Mucosa of rectum (tissue), 2 donors: ENCODE results near the gene FCAMR.
A peak's percentile ranks its signal among the peaks of the same experiment; 100 is the strongest.

Source experiments
- H3K27ac ChIP-seq, 2 donors: one replicate each; pipeline ENCODE4 v1.7.0; 2013; ENCODE audit warnings: inconsistent platforms in 2 of 2, low read depth in 2 of 2, low read length in 2 of 2
- H3K27me3 ChIP-seq, 2 donors: one replicate each; pipeline ENCODE4 v1.7.0; 2013; ENCODE audit warnings: low read length in 2 of 2; ENCODE audit not compliant: control insufficient read depth in 2 of 2, insufficient read depth in 2 of 2
- H3K36me3 ChIP-seq, 2 donors: one replicate each; pipeline ENCODE4 v1.7.0; 2013; ENCODE audit warnings: low read length in 2 of 2; ENCODE audit not compliant: control insufficient read depth in 2 of 2, insufficient read depth in 2 of 2
- H3K4me1 ChIP-seq, 2 donors: one replicate each; pipeline ENCODE4 v1.7.0; 2013; ENCODE audit warnings: low read length in 2 of 2, mild to moderate bottlenecking in 1 of 2; ENCODE audit not compliant: control insufficient read depth in 2 of 2, insufficient read depth in 2 of 2
- H3K4me3 ChIP-seq, 2 donors: one replicate each; pipeline ENCODE4 v1.7.0; 2013; ENCODE audit warnings: low read length in 2 of 2
- H3K9ac ChIP-seq, 2 donors: one replicate each; pipeline ENCODE4 v1.7.0; 2013; ENCODE audit warnings: low read length in 2 of 2, low read depth in 1 of 2, mild to moderate bottlenecking in 1 of 2
- H3K9me3 ChIP-seq, 2 donors: one replicate each; pipeline ENCODE4 v1.7.0; 2013; ENCODE audit warnings: low read length in 2 of 2; ENCODE audit not compliant: control insufficient read depth in 2 of 2
- donor health status: healthy.
- donor health status: Normal muscosa, but diverticular disease.

Gene FCAMR

DNA sequence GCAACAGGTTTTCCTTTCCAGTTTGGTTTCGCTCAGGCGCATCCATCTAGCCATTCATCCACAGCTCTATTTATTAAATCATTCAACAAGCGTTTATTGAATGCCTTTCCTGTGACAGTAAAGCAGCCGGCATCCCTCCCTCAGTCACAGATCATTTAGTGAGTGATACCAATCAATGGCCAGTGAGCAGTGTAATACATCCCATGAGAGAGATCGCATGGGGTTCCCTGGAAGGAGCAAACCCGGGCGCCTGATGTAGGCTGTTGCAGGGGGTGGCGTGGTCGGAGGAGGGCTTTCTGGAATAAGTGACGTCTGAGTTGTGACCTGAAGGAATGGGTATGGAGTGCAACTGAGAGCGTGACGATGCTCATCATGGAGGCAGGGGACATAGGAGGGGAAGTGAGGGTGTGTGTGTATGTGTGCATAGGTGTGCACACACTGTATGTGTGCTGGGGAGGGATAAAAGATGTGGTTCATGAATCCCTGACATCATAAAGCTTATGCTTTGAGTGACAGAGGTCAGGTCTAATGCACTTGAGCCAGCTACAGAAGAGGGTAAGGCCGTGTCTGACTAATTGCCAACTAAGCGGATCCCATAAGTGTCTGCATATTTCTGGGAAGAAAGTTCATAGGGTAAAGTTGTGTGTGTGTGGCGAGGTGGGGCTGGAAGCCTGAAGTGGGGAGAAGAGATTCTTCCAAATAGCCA is 55.1 kb downstream of the FCAMR start:
- Histone ChIP-seq H3K27me3 (no peaks in the 10 kb centered on the region), H3K36me3 (no peaks in the 10 kb centered on the region), H3K4me1 (peaks cover 2 to 3% of the 10 kb centered on the region in 2 donors), H3K9ac (no peak overlapping the region), H3K9me3 (no peaks in the 10 kb centered on the region), H3K27ac (no peak overlapping the region), H3K4me3 (no peak overlapping the region)

DNA sequence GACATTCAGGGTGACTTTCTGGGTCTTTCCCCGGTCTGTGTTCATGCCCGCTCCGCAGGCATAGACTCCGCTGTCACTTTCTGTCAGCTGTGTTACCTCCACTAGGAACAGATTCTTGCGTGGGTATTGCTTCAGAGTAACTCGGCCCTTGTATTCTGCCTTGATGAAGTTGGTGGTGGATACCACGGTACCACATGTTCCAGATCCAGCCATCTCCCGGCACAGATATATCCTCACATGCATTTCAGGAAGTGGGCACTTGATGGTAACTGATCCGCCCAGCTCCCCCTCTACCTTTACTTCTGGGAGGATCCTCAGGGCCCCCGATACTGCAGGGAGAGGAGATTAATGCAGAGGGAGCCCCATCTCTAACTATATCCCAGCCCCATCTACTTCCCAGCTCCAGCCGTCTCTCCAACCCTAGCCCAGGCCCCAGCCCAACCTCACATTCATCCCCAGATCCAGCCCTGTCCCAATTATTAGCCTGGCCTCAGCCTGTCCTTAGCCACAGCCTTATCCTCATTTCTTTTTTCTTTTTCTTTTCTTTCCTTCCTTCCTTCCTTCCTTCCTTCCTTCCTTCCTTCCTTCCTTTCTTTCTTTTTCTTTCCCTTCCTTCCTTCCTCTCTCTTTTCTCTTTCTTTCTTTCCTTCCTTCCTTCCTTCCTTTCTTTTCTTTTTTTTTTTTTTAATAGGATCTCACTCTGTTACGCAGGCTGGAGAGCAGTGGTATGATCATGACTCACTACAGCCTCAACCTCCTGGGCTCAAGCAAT is 56.3 kb downstream of the FCAMR start:
- Histone ChIP-seq H3K9me3 (no peaks in the 10 kb centered on the region), H3K4me3 (no peak overlapping the region), H3K9ac (no peak overlapping the region), H3K4me1 (peaks cover 5 to 8% of the 10 kb centered on the region in 2 donors), H3K27me3 (peaks cover 0 to 5% of the 10 kb centered on the region in 2 donors), H3K36me3 (no peaks in the 10 kb centered on the region), H3K27ac (no peak overlapping the region)

DNA sequence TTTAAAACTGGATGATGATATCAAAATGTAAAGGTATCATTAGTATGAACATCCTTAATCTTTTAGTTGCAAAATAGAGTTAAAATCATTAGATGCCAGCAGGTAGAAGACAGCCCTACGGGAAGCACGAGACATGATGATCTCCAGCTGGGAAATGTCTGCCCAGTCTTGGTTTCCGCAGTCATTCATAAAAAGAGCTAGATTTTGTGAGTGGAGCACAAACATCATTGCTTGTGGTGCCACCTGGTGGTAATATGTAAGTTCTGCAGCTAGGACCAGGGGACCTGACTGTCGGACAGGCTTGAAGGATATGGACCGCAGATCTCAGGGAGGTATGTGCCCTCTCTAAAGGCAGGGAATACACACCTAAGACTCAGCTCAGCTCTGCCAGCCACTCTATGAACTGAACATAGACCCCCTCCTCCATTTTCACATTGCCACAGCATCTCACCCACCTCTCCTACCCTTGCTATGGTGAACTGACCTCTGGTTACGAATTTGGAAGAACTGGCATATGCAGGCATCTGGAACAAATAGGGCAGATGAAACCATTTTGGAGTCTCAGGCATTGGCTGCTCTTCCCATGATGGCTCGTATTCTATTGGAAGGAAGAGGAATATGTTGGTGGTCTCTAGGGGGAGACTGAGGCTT is 57.7 kb downstream of the FCAMR start:
- Histone ChIP-seq H3K9ac (no peak overlapping the region), H3K27ac (no peak overlapping the region), H3K36me3 (no peaks in the 10 kb centered on the region), H3K27me3 (peaks cover 0 to 7% of the 10 kb centered on the region in 2 donors), H3K4me3 (no peak overlapping the region), H3K9me3 (no peaks in the 10 kb centered on the region), H3K4me1 (peaks cover 8 to 12% of the 10 kb centered on the region in 2 donors)

DNA sequence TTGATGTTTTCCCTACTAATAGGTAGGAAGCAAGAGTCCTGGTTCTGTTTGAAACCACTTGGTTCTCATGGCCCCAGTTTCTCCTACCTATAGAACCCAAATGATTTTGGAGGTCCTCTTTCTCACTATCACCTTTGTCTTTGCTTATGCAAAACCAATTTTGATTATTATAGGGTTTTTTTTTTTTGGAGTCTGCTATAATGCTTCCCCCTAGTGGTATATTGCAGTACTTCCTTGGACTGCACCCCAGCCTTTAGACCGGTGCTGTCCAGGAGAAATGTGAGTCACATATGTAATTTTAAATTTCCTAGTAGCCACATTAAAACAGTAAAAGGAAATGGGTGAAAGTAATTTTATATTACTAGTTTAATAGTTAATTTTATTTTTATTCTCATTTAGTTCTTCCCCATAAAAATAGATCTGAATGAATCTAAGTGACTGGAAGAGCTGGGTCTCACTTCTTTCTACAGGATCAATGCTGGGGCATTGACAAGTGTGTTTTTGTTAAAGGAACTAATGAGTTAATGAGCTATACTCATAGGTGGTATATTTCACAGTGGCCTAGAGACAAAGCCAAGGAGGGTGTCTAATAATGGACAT is 59.1 kb downstream of the FCAMR start:
- Histone ChIP-seq H3K4me3 (no peak overlapping the region), H3K27ac (no peak overlapping the region), H3K4me1 (peaks cover 8 to 12% of the 10 kb centered on the region in 2 donors), H3K27me3 (peaks cover 0 to 7% of the 10 kb centered on the region in 2 donors), H3K36me3 (no peaks in the 10 kb centered on the region), H3K9me3 (no peaks in the 10 kb centered on the region), H3K9ac (no peak overlapping the region)

DNA sequence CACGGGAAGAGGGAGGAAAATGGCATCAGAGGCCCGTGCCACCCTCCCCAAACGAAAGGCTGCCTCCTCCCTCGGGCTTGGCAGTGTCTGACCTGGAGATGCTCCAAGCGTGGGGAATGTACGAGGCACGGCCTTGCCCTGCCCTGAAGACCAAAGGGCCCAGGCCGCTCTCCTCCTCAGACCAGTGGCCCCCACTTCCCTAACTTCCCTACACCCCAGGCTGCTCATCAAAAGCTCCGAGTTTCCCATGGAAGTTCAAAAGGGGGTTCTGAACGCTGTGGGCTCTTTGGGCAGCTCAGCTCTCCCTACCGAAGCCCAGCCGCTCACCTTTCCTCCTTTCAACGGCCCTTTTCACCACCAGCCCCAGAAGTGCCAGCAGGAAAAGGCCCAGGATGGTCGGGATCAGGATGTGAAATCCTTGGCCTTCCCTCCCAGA is 60.4 kb downstream of the FCAMR start:
- Histone ChIP-seq H3K27ac (no peak overlapping the region), H3K36me3 (no peaks in the 10 kb centered on the region), H3K9me3 (no peaks in the 10 kb centered on the region), H3K27me3 (peaks cover 0 to 7% of the 10 kb centered on the region in 2 donors), H3K4me1 (peaks cover 8 to 14% of the 10 kb centered on the region in 2 donors), H3K4me3 (peak overlapping the region; percentile 40 to 66), H3K9ac (peak overlapping the region; percentile 24 to 52)

DNA sequence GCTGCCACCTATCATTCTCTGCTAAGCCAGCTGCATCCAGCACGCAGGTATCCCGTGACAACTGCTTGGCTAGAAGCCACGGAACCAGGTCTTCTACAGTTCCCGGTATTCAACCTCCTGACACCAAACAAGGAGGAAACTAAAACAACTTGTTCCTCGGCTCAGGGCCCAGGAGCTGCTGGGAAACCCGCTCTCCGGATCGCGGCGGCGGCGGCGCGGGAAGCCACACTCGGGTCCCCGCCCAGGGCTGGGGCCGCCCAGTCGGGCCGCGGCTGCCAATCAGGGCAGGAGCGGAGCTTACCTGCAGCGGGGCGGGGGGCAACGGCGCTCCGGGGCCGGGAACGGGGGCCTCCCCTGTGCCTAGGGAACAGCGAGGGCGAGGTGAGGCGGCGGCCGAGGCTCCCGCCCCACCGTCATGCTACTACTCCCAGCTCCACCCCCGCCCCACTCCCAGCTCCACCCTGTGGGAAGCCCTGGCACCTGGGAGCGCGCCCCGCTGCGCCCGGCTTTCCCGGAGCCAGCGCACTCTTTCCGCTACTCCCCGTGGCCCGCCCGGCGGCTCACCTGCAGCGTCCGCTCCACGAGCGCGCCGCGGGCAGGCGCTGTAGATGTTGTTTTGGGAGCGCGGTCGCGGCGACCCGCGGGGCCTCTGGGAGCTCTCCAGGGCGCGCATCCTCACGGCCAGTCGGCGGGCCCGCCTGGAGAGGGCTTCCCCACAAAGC is 60.9 kb downstream of the FCAMR start:
- peak overlapping the region; percentile 24 to 52 for H3K9ac ChIP-seq
- peak overlapping the region; percentile 40 to 66 for H3K4me3 ChIP-seq
- H3K4me1 ChIP-seq: peaks cover 8 to 14% of the 10 kb centered on the region in 2 donors
- H3K27me3 ChIP-seq: peaks cover 0 to 7% of the 10 kb centered on the region in 2 donors
- H3K9me3 ChIP-seq: no peaks in the 10 kb centered on the region
- no peaks in the 10 kb centered on the region for H3K36me3 ChIP-seq
- H3K27ac ChIP-seq: peak overlapping the region; percentile 6 to 14

DNA sequence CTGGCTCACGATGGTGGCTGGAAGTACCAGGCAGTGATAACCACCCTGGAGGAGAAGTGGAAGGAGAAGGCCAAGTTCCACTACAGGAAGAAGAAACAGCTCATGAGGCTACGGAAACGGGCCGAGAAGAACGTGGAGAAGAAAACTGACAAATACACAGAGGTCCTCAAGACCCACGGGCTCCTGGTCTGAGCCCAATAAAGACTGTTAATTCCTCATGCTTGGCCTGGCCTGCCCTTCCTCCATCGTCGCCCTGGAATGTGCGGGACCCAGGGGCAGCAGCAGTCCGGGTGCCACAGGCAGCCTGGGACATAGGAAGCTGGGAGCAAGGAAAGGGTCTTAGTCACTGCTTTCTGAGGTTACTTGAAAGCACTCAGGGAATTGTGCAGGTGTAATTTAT is 62.2 kb downstream of the FCAMR start:
- Histone ChIP-seq H3K9ac (no peak overlapping the region), H3K27ac (no peak overlapping the region), H3K4me3 (no peak overlapping the region), H3K27me3 (peaks cover 0 to 7% of the 10 kb centered on the region in 2 donors), H3K4me1 (peaks cover 8 to 14% of the 10 kb centered on the region in 2 donors), H3K36me3 (no peaks in the 10 kb centered on the region), H3K9me3 (no peaks in the 10 kb centered on the region)
